Activated CD4-positive, alpha-beta T cell treated with anti-CD3 and anti-CD28 coated beads, Interleukin-2, amount 50 U/mL, for 16 hours (primary cell): ENCODE results near the gene SH3TC2.

Experiments
- DNase-seq: peaks from one replicate; pipeline ENCODE4 v3.0.0-alpha.2; 2020

The SH3TC2 gene

DNA sequence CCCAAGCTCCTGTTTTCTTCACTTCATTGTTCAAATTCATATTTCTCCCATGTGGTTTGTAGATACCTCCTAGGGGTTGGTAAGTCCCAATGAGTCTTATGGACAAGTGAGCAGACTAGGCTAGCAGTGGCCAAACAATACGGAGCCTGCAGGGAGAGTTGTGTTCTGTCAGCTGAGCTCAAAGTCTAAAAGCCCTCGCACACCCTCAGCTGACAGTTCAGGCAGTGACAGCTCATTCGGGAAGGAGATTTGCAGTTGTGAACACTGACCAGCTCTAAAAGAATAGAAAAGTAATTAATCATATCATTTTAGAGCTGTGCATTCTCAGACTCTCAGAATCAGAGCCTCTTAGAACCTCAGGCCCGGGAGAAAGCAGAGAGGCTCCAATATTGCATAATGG lies 95.1 kb downstream of the SH3TC2 start:
- no peak for DNase-seq

DNA sequence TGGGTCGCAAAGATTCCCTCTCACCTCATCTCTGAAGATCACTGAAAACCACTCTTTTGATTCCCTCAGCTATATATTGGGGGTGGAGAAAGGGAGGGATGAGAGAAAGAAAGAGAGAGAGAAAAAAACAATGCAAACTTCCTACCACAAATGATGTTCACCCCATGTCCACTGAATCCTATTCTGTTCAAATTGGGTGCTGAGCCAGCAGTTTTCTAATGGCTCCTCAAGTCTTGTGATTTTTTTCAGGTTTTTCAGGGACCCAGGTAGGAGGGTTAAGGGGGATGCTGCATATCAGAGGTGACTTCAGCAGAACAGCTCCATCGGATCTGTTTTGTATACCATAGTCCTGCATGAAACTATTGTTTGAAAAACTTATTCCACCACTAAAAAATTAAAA lies 95.9 kb downstream of the SH3TC2 start:
- DNase-seq: no peak

DNA sequence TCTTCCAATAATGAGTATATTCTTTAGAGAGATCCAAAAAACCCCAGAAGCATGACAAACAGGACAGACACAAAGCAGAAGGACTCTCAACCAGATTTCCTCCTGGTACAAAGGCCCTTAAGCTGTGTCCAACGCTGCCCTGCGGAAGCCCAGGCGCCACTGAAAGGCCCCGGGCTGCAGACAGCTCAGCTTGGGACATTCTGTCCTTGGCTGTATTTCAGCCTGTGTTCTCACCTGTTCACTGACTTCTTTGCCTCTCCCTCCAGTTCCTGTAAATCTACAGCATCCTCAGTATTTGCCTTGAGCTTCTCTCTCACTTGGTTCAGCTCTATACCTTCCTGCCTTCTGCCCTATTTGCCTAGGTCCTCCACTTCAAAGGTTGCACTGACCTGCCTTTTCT lies 96.5 kb downstream of the SH3TC2 start:
- no peak for DNase-seq

DNA sequence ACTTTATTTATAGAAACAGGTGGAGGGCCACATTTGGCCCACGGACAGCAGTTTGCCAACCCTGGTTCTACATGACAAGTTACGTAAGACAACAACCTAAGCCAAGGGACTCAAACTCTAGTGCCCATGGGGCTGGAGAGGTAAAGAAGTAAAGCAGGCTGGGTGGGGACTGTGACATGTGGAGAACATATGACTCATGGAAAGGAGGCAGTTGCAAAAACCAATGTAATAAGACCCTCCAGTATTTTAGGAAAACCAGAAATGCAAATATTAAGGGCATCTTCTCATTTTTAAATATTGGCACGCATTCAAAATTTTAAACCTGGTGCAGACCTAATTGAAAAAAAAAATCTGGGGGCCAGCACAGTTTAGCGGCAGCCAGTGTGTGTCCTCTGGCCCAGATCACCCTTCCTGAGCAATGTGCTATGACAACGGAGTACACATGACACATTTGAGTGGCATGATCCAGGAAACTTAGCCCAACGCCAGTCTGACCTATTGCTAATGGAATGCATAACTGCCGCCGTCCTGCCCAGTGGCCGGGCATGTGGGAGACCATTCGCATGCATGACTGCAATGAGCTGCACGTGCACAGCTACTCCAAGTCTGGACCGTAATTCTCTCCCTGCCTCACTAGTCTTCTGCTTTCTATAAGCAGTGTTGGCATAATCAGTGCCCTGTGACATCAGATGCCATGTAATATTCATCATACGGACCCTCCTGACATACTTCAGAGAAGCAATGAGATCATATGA lies 97.2 kb downstream of the SH3TC2 start:
- no peak for DNase-seq

DNA sequence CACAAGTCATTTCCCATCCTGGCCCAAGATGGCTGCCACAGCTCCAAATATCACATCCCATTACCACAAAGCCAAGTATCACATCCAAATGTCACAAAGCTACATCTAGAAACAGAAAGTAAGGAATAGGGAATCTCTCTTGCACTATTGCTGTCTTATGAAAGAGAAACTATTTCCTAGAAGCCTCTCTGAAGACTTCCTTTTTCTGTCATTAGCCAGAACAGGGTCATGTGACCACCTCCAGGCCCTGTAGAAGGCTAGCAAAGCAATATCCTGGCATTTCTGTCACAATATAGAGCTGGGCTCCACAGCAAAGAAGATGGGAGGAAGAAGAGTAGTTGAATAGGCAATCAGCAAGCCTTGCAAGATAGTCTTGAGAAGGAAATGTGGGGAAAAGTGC lies 99.2 kb downstream of the SH3TC2 start:
- no peak for DNase-seq

DNA sequence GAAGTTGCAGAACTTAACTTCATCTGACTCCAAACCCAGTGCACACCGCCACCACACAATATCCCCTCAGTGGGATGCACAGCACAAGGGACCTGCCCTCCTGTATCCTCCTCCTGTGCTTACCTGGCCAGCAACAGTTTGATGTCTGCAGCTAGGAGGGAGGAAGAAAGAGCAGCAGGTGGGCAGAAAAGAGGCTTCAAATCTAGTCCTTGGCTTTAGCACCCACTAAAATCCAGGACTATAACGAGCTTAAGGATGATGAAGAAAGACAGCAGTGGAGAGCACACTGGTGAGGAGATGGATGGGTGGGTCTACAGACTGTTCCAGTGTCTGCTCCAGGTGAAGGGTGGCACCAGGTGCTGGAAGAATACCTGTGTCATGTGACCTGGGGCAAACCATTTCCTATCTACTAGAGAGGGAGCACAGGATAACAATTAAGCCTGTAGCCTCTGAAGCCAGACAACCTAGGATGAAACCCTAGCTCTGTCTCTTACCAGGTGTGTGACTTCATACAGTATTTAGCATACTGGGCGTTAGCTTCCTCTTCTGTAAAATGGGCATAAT lies 100.0 kb downstream of the SH3TC2 start:
- no peak for DNase-seq

DNA sequence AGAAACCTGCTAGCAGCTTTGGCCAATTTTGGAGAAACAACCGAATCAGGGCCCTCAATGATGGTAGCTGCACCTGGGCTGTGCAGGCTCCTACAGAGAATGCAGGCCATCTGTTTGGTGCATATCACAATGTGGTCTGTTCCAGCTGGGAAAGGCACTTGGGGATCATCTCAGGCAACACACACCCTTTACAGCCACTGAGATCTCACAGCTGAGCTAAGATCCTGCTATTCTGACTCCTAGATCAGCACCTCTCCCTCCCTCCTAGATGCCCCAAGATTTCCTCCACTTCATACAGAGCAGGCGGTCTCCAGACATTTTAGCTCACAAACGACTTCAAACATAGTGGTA lies 100.7 kb downstream of the SH3TC2 start:
- no peak for DNase-seq

DNA sequence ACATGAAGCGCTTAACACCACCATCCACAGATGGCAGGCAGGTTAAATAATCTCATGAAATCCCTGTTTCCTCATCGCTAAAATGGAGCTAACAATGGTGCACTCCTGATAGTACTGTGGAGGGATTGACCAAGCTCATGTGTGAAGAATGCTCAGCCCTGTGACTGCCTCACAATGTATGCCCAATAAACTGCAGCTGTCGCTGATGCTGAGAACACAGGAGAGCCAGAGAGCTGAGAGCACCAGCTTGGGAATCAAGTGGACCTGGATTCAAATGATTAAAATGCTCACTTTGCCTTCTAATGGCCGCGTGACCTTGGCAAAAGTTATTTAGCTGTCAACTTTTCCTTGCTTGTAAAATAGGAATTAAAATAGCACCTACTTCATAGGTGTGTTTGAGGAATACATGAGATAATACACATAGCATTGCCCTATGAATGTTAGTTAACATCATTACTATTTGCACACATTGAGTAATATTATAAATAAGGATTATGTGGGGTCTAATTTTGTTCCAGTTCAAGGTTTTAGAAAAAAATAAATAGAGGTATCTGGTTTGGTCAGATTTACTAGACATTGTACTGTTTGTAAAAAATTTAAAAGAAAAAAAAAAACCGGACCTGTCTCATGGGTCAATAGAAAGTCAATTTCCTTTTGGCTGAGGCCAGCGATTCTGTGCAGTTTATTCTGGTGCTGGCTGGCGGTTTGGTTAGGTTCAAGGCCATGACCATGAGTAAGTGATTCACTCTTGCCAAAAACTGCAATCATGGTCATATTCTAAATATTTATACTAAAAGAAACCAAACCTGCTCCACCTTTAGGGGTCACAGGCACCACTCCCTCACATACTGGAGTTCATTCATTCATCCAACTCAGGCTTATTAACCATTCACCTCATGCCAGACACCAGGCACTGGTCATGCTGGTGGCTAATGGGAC lies 101.3 kb downstream of the SH3TC2 start:
- DNase-seq: no peak

DNA sequence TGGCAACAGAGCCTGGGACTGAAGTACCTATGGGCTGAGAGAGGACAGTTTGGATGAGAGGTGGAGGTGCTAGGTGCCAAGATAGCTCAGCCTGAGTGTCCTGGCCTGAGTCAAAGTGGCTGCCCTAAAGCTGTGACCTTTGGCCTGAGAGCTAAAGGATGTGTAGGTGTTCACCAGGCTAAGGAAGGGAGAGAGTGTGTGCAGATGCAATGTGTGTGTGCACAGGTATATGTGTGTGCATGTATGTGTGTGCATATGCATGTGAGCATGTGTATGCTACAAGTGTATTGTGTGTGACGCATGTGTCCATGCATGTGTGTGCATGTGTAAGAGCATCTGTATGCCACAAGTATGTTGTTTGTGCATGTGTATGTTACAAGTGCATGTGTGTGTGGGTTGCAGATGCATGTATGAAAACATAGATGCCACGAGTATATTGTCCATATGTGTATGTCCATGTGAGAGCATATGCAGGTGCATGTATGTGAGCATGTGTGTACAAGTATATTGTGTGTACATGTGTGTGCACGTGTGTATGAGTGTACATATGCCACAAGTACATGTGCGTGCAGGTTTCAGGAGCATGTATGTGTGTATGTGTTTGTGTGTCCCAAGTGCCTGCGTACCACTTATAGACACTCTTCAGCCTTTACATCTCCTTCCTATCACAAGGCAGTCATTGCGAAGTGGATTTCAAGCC lies 102.6 kb downstream of the SH3TC2 start:
- DNase-seq: no peak

DNA sequence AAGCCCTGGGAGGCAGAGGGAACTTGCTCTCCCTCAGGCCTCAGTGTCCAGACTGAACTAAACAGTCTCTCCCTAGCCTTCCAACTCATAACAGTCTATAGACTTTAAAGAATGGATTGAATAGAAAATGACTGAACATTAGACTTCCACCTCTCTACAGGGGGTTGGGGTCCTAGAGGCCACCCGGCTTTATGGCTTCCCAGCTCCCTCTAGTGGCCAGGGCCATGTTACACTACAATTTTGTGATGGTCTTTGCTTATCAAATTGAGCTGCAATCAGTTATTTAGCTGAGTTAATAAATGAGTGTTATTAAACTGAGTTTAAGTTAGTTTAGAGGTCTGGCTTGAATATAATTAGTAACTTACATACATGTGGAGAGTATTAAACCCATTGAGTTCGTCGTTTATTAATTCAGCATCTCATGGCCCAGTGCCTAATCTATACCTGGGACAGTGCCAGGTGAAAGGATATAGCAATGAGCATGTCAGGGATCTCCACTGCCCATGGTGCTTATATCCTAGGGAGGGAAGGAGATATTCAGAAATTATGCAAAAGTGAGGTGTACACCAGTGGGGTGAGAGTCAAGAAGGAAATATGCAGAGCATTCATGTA lies 105.2 kb downstream of the SH3TC2 start:
- peak; percentile 48 for DNase-seq

DNA sequence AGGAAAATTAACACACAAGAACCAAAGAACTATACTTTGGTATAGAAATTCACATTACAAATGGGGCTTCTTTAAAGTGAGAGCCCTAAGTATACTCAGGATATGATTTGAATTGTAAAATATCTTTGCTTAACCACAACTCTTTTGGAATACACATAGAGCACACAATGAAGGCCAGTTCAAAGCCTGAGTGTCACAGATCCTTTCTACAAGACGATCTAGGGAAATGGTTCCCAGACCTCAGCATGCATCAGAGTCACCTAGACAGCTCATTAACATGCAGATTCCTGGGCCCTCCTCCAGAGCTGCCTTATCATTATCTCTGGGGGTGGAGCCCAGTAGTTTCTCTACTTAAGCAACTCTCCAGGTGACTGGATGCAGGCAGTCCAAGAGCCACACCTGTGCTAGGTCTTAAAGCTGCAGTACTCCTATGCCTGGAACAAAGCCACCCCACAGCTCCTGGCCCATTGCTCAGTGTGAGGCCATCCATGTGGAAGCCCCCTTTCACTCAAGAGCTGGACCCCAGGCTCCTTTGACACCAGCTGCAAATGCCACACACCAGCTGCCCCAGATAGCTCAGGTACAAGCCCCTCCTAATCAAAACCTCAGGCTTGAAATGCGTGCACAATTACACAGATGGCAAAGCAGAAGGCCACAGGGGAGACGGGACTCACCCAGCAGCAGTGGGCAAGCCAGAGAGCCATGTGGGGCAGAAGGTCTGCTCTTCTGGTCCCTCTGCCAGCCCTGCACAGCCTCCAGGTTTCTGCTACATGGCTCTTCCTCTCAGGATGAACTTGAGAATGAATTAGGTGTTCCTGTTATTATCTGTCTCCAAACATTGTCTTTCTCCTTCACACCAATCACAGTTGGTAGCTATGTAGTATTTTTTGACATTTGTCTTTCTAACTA lies 106.1 kb downstream of the SH3TC2 start:
- no peak for DNase-seq
